22Rv1 (cell line): ENCODE results near the gene TSPAN14.

Experiments used
- CTCF ChIP-seq: fragments of 450-650 bp; IDR thresholded peaks from 2 replicates; pipeline ENCODE4 v1.5.1; 2017; ENCODE audit warnings: mild to moderate bottlenecking
- ZFX ChIP-seq: fragments of 450-650 bp; IDR thresholded peaks from 2 replicates; pipeline ENCODE4 v1.6.1; 2017; ENCODE audit warnings: antibody characterized with exemption, borderline replicate concordance

GRCh38 chr10:80453056-80453841 is 861 bp upstream of the TSPAN14 start:
- TF ChIP-seq CTCF (no peak), ZFX (no peak)
